Stimulated activated CD4-positive, alpha-beta T cell treated with anti-CD3 and anti-CD28 coated beads, Interleukin-4, amount 100 ng/mL, for 1 hour (primary cell): Measurements from ENCODE around the gene EPS8L1.

Experiments
- DNase-seq: peaks from one replicate; pipeline ENCODE4 v3.0.0-alpha.2; 2020

The EPS8L1 gene

GRCh38 chr19:55116859-55117662 lies 41.4 kb downstream of the EPS8L1 start, which contains the start of gene PPP1R12C:
TSS of gene PPP1R12C (minus strand) at chr19:55117637. CDS start at chr19:55117543, 94 bp downstream.
- DNase-seq: peak; percentile 15

GRCh38 chr19:55117663-55118391 lies 42.2 kb downstream of the EPS8L1 start:
- DNase-seq: peak; percentile 98

- DNase-seq: no peak
Measured at GRCh38 chr19:55118401-55118991, 42.8 kb downstream of the EPS8L1 start.

GRCh38 chr19:55119053-55119452 lies 43.4 kb downstream of the EPS8L1 start:
- DNase-seq: no peak

GRCh38 chr19:55131421-55131820 lies 55.8 kb downstream of the EPS8L1 start:
- no peak for DNase-seq

- no peak for DNase-seq
Measured at GRCh38 chr19:55132453-55133129, 56.9 kb downstream of the EPS8L1 start.

GRCh38 chr19:55133639-55134444 lies 58.2 kb downstream of the EPS8L1 start:
- DNase-seq: no peak

GRCh38 chr19:55134736-55135135 lies 59.1 kb downstream of the EPS8L1 start:
- no peak for DNase-seq

- no peak for DNase-seq
Measured at GRCh38 chr19:55136399-55137102, 60.9 kb downstream of the EPS8L1 start.
